ENCODE data around the gene YRDC. TPM values are rescaled to one million over a fixed set of nuclear protein-coding genes. Genes with fewer than 3 reads are reported as not detected.

YRDC gene
- total RNA-seq, 4 donors from 2014 or later = 8.5 to 12.0 (median 10.5) TPM

DNA sequence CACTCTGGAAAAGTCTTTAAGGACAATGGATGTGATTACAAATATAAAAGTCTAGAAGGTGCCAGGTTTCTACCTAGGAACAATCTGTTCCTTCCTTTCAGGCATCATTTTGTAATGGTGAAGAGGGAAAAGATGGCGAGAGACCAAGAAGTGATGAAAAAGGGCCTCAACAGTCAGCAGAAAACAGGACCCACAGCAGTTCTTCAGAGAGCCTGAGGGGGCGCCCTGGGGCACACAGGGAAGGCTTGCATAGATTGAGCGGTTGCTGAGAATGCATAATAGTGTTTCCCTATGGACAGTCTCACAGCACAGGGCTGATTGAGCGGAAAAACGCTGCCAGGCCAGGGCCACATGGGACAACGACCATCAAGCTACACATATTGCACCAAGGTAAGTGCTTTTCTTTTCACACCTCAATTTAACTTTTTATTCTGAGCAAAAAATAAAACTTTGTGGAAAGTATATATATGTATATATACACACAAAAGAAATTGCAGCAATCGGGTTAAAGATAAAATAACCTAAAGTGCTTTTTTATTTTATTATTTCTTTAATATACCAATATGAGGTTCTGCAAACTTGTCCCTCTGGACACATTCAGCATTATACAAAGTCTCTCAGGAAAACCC lies 3.1 kb upstream of the YRDC start:
- TF ChIP-seq POLR2A (IDR thresholded peaks at IDR 0.05) = no peak
- TF ChIP-seq, protein P1, sequence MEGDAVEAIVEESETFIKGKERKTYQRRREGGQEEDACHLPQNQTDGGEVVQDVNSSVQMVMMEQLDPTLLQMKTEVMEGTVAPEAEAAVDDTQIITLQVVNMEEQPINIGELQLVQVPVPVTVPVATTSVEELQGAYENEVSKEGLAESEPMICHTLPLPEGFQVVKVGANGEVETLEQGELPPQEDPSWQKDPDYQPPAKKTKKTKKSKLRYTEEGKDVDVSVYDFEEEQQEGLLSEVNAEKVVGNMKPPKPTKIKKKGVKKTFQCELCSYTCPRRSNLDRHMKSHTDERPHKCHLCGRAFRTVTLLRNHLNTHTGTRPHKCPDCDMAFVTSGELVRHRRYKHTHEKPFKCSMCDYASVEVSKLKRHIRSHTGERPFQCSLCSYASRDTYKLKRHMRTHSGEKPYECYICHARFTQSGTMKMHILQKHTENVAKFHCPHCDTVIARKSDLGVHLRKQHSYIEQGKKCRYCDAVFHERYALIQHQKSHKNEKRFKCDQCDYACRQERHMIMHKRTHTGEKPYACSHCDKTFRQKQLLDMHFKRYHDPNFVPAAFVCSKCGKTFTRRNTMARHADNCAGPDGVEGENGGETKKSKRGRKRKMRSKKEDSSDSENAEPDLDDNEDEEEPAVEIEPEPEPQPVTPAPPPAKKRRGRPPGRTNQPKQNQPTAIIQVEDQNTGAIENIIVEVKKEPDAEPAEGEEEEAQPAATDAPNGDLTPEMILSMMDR (IDR thresholded peaks at IDR 0.05) = peak; percentile 31 to 68 (median 48)
- Histone ChIP-seq H3K4me1 (peaks cover 11 to 14% of the 10 kb centered on the region in 2 donors), H3K4me3 (no peak overlapping the region), H3K27me3 (no peaks in the 10 kb centered on the region), H3K36me3 (no peaks in the 10 kb centered on the region), H3K27ac (no peak overlapping the region), H3K9me3 (no peaks in the 10 kb centered on the region)
- intact Hi-C loops (cut with DNase I; ENCODE audit: low total_unique reads) = no loop called here
- peak; percentile 49 to 50 for DNase-seq

DNA sequence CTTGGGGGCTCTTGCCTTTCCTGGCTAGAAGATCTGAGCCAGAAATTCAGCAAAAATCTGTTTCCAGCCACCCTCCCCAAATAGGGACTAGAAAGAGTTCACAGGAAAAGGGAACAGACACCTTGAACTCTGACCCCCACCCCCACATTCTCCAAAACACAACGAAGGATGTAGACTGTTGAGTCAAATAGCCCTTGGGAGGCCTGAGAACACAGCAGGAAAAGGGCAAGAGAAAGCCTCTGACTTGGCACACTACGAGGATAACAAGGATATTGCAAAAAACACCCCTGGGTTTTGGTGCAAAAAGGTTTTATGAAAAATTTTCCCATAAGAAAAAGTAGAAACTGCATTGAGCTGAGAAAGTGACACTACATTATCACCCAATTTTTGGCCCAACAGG lies 1.9 kb upstream of the YRDC start:
- no peak overlapping the region for H3K4me3 ChIP-seq
- no peak for TF ChIP-seq POLR2A (IDR thresholded peaks at IDR 0.05)
- no peaks in the 10 kb centered on the region for H3K36me3 ChIP-seq
- no peaks in the 10 kb centered on the region for H3K27me3 ChIP-seq
- no peaks in the 10 kb centered on the region for H3K9me3 ChIP-seq
- H3K27ac ChIP-seq = no peak overlapping the region
- intact Hi-C loops (cut with DNase I; ENCODE audit: low total_unique reads) = no loop called here
- DNase-seq = no peak
- peaks cover 14% of the 10 kb centered on the region in 2 donors for H3K4me1 ChIP-seq

DNA sequence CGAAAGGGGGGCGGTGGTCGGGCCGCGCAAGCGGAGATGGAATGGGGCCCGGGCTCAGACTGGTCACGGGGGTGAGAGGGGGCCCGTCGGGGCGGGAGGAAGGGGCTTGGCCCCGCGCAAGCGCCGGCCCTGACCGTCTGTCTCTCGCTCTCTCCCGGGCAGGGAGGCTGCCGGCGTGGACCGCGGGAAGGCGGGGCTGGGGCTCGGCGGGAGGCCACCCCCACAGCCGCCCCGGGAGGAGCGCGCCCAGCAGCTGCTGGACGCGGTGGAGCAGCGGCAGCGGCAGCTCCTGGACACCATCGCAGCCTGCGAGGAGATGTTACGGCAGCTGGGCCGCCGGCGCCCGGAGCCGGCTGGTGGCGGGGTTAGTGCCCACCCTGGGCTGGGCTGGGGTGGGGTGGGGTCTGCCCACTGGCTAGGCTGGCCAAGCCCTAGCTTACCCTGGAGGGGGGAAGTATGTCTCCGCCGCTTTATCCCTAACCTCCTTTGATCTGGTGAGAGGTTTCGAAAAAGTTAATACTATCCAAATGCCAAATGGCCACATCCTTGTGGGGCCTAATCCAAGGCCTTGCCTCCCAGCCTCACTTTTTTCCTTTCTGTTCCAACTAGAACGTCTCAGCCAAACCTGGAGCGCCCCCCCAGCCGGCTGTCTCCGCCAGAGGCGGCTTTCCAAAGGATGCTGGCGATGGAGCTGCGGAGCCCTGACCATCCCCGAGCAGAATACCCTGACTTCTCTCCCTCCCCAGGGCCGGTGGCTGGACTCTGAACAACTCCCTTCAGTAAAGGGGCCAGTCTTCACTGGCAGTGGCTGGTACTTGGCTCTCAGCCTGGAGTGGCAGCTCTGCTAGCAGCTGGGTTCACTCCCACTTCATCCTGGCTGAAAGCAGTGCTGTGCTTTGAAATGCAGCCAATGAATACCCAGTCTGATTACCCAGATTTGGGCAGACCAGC lies 636 bp upstream of the YRDC start:
- peak overlapping the region; percentile 86 to 95 for H3K4me3 ChIP-seq
- H3K27ac ChIP-seq = peak overlapping the region; percentile 90 to 97
- peak; percentile 45 to 71 for DNase-seq
- H3K36me3 ChIP-seq = no peaks in the 10 kb centered on the region
- H3K9me3 ChIP-seq = no peaks in the 10 kb centered on the region
- peaks cover 14% of the 10 kb centered on the region in 2 donors for H3K4me1 ChIP-seq
- no peak for TF ChIP-seq POLR2A (IDR thresholded peaks at IDR 0.05)
- TF ChIP-seq, protein P1 (IDR thresholded peaks at IDR 0.05) = no peak
- intact Hi-C loops (cut with DNase I; ENCODE audit: low total_unique reads) = no loop called here
- no peaks in the 10 kb centered on the region for H3K27me3 ChIP-seq

DNA sequence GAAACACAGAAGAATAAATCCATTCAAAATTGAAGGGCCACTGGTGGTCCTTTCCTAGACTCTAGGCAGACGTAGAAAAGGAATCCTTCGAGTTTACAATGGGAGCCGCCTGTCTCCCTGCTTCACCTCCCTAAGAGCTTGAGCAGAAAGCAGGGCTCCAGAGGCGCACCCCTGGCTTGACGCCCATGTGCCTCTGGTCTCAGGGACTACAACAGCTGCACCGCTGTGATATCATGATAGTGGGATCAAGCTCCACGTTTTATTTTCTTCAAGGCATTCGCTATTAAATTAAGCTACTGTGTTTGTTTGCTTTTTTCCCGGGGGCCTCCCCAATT lies 821 bp downstream of the YRDC start:
- peak overlapping the region; percentile 90 to 97 for H3K27ac ChIP-seq
- H3K4me1 ChIP-seq = peaks cover 14% of the 10 kb centered on the region in 2 donors
- intact Hi-C loops (cut with DNase I; ENCODE audit: low total_unique reads) = no loop called here
- H3K36me3 ChIP-seq = no peaks in the 10 kb centered on the region
- no peak for TF ChIP-seq POLR2A (IDR thresholded peaks at IDR 0.05)
- H3K9me3 ChIP-seq = no peaks in the 10 kb centered on the region
- H3K4me3 ChIP-seq = peak overlapping the region; percentile 86 to 95
- no peak for DNase-seq
- no peaks in the 10 kb centered on the region for H3K27me3 ChIP-seq

DNA sequence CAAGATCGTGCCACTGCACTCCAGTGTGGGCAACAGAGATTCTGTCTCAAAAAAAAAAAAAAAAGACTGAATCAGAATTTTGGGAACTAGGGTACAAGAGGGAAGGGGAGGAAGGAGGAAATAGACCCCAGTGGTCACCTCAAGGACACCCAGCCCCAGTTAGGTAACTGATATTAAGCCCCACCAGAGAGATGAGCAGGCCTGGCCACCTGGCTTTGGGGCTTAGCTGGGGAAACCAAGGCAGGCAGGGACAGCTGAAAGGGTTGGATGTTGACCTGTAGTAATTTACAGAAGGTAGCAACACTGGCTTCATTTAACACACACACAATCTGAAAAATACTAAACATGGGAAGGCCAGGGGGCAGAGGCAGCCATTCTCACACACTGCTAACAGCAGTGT lies 5.6 kb downstream of the YRDC start:
- TF ChIP-seq POLR2A (IDR thresholded peaks at IDR 0.05) = no peak
- TF ChIP-seq, protein P1 (IDR thresholded peaks at IDR 0.05) = no peak
- Histone ChIP-seq H3K9me3 (no peaks in the 10 kb centered on the region), H3K27ac (no peak overlapping the region), H3K4me1 (peaks cover 9 to 14% of the 10 kb centered on the region in 2 donors), H3K27me3 (no peaks in the 10 kb centered on the region), H3K4me3 (no peak overlapping the region), H3K36me3 (no peaks in the 10 kb centered on the region)
- no peak for DNase-seq
- intact Hi-C loops (cut with DNase I; ENCODE audit: low total_unique reads) = no loop called here

DNA sequence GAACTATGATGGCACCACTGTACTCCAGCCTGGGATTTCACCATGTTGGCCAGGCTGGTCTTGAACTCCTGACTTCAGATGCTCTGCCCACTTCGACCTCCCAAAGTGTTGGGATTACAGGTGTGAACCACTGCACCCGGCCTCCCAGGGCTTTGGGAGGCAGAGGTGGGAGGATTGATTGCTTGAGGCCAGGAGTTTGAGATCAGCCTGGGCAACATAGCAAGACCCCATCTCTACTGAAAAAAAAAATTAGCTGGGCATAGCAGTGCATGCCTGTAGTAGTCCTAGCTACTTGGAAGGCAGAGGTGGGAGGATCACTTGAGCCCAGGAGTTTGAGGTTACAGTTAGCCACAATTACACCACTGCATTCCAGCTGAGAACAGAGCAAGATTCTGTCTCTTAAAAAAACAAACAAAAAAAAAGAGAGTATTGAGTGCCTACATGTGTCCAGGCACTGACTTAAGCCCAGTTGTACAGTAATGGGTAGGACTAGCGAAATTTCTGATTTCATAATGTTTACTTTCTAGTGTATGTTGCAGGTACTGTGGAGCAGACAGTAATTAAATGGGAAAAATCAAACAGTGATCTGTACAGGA lies 10.2 kb downstream of the YRDC start:
- no peak for DNase-seq
- Histone ChIP-seq H3K4me3 (no peak overlapping the region), H3K4me1 (peaks cover 0 to 4% of the 10 kb centered on the region in 2 donors), H3K27ac (no peak overlapping the region), H3K9me3 (no peaks in the 10 kb centered on the region), H3K36me3 (no peaks in the 10 kb centered on the region), H3K27me3 (no peaks in the 10 kb centered on the region)
- TF ChIP-seq, protein P1 (IDR thresholded peaks at IDR 0.05) = no peak
- no peak for TF ChIP-seq POLR2A (IDR thresholded peaks at IDR 0.05)
- intact Hi-C loops (cut with DNase I; ENCODE audit: low total_unique reads) = no loop called here

Measured in uterus (tissue), 4 donors.